ENCODE data around the gene VEGFD. TPM values are rescaled to one million over a fixed set of nuclear protein-coding genes. Genes with fewer than 3 reads are reported as not detected.

VEGFD gene
- total and polyA plus RNA-seq, 2 donors (not counting 3 experiments of a cell fraction or from before 2014, with no cell fraction given): 0.40 to 0.64 TPM

- H3K9ac ChIP-seq (replicated peaks; ENCODE audit: extremely low read depth, insufficient read depth, low read length): no peak overlapping the region
- no peaks in the 10 kb centered on the region for H3K9me3 ChIP-seq (replicated peaks; ENCODE audit: control insufficient read depth, insufficient read depth, low read length)
- H3K9me1 ChIP-seq (replicated peaks; ENCODE audit: control insufficient read depth, extremely low read depth, insufficient read depth, low read length): no peaks in the 10 kb centered on the region
- peaks cover 9% of the 10 kb centered on the region for H3K4me1 ChIP-seq (ENCODE audit: control insufficient read depth, extremely low read depth, insufficient read depth, low read length)
- dilution Hi-C loops (cut with MboI; ENCODE audit: extremely low pct_ligation_motif_present, low sequenced_read_pairs): no loop called here
- FAIRE-seq: no peak
- ChIA-PET POLR2A (no interaction called here), CTCF (no interaction called here)
- no peak overlapping the region for H3K27ac ChIP-seq (ENCODE audit: insufficient read depth, low read depth, low read length)
- intact Hi-C loops (cut with micrococcal nuclease): loop anchor here (5.0 kb wide), 1 partner anchor 66 kb away; no protein-coding TSS in a partner anchor
- H3K36me3 ChIP-seq (ENCODE audit: control insufficient read depth in 2 of 2, extremely low read depth in 1 of 2, insufficient read depth in 2 of 2, low read length in 2 of 2): no peaks in the 10 kb centered on the region
- H3K27me3 ChIP-seq (ENCODE audit: control insufficient read depth in 2 of 2, insufficient read depth in 2 of 2, low read length in 2 of 2): no peaks in the 10 kb centered on the region
- TF ChIP-seq POLR2AphosphoS5 (IDR thresholded peaks at IDR 0.05; ENCODE audit: insufficient read depth, low read depth, low read length) (no peak), FOS (IDR thresholded peaks at IDR 0.05; ENCODE audit: borderline replicate concordance, insufficient read depth, low read length) (no peak), EZH2 (IDR thresholded peaks at IDR 0.05; ENCODE audit: borderline replicate concordance, low read depth, low read length, severe bottlenecking) (no peak), CTCF (IDR thresholded peaks at IDR 0.05; ENCODE audit: extremely low read depth in 1 of 2, insufficient read depth in 1 of 2, low read depth in 1 of 2, low read length in 2 of 2) (no peak), MYC (IDR thresholded peaks at IDR 0.05; ENCODE audit: low read depth, low read length) (no peak), GATA2 (IDR thresholded peaks at IDR 0.05; ENCODE audit: insufficient read depth, insufficient read length, low read depth, low read length) (no peak), JUN (IDR thresholded peaks at IDR 0.05; ENCODE audit: borderline replicate concordance, insufficient read depth, insufficient read length, low read depth) (no peak), POLR2A (IDR thresholded peaks at IDR 0.05; ENCODE audit: low read depth, low read length) (no peak), MAX (IDR thresholded peaks at IDR 0.05; ENCODE audit: insufficient read depth, insufficient read length) (no peak)
- no peak overlapping the region for H3K4me2 ChIP-seq (ENCODE audit: insufficient read depth, low read length)
- DNase-seq (ENCODE audit: low read depth, low spot score): peak; percentile 30
- no TSS peak for BruUV-seq (replicated peaks)
- H3K4me3 ChIP-seq (replicated peaks in 1 of 3; ENCODE audit: insufficient read depth in 1 of 3, low read depth in 1 of 3, low read length in 3 of 3): no peak overlapping the region
- no peak overlapping the region for H2AFZ ChIP-seq (ENCODE audit: low read depth, low read length)
- no peaks in the 10 kb centered on the region for H4K20me1 ChIP-seq (replicated peaks; ENCODE audit: control insufficient read depth, extremely low read depth, insufficient read depth, low read length)
- H3K79me2 ChIP-seq (ENCODE audit: control insufficient read depth, insufficient read depth, low read length): no peaks in the 10 kb centered on the region
Measured at GRCh38 chrX:15401378-15401777, 17.2 kb upstream of the VEGFD start.
